ENCODE measurements around the gene SYAP1.

DNA sequence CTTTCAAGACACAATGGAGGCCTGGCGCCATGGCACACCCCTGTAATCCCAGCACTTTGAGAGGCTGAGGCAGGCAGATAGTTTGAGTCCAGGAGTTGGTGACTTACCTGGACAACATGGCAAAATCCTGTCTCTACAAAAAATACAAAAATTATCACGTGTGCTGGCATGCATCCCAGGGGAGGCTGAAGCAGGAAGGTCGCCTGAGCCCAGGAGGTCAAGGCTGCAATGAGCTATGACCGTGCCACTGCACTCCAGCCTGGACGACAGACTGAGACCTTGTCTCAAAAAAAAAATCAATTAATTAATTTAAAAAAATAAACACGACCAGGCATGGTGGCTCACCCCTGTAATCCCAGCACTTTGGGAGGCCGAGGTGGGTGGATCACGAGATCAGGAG, 4.9 kb upstream of the SYAP1 start:
- TF ChIP-seq, protein P1, sequence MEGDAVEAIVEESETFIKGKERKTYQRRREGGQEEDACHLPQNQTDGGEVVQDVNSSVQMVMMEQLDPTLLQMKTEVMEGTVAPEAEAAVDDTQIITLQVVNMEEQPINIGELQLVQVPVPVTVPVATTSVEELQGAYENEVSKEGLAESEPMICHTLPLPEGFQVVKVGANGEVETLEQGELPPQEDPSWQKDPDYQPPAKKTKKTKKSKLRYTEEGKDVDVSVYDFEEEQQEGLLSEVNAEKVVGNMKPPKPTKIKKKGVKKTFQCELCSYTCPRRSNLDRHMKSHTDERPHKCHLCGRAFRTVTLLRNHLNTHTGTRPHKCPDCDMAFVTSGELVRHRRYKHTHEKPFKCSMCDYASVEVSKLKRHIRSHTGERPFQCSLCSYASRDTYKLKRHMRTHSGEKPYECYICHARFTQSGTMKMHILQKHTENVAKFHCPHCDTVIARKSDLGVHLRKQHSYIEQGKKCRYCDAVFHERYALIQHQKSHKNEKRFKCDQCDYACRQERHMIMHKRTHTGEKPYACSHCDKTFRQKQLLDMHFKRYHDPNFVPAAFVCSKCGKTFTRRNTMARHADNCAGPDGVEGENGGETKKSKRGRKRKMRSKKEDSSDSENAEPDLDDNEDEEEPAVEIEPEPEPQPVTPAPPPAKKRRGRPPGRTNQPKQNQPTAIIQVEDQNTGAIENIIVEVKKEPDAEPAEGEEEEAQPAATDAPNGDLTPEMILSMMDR (IDR thresholded peaks at IDR 0.05; ENCODE audit: insufficient read depth, low read length, poor library complexity, severe bottlenecking), result no peak
- no peak for TF ChIP-seq EZH2phosphoT487 (conservative IDR thresholded peaks at IDR 0.05; ENCODE audit: low read length)

Measured in SU-DHL-6 (cell line).